ENCODE measurements around the gene COX10.
A peak's percentile ranks its signal among the peaks of the same experiment; 100 is the strongest.
"Not testable (repeated sequence)": the region's sequence is repeated elsewhere in the genome, so short reads cannot be mapped to it uniquely, and the experiment has no call there.

Gene COX10

GRCh38 chr17:14186443-14186842 is 117.1 kb downstream of the COX10 start:
- DNase-seq: not testable (repeated sequence)

- not testable (repeated sequence) for DNase-seq
These were observed 121.5 kb downstream of the COX10 start for GRCh38 chr17:14190774-14191173.

- DNase-seq: not testable (repeated sequence)
These were observed 122.2 kb downstream of the COX10 start for GRCh38 chr17:14191469-14191868.

GRCh38 chr17:14192039-14192438 is 122.7 kb downstream of the COX10 start:
- not testable (repeated sequence) for DNase-seq

GRCh38 chr17:14192636-14193344 is 123.5 kb downstream of the COX10 start:
- DNase-seq: not testable (repeated sequence)

- DNase-seq: no peak
These were observed 127.2 kb downstream of the COX10 start for GRCh38 chr17:14196377-14196997.

GRCh38 chr17:14197057-14197456 is 127.8 kb downstream of the COX10 start:
- no peak for DNase-seq

- peak; percentile 37 for DNase-seq
These were observed 128.3 kb downstream of the COX10 start for GRCh38 chr17:14197586-14197985.

- no peak for DNase-seq
These were observed 128.7 kb downstream of the COX10 start for GRCh38 chr17:14198013-14198412.

GRCh38 chr17:14198575-14198974 is 129.3 kb downstream of the COX10 start:
- DNase-seq: no peak

- no peak for DNase-seq
These were observed 130.3 kb downstream of the COX10 start for GRCh38 chr17:14199601-14200000.

GRCh38 chr17:14200354-14200753 is 131.1 kb downstream of the COX10 start:
- no peak for DNase-seq

- DNase-seq: peak; percentile 41
These were observed 132.0 kb downstream of the COX10 start for GRCh38 chr17:14201021-14201987.

GRCh38 chr17:14201988-14202380 is 132.7 kb downstream of the COX10 start:
- DNase-seq: no peak

- no peak for DNase-seq
These were observed 133.3 kb downstream of the COX10 start for GRCh38 chr17:14202388-14203166.

- DNase-seq: no peak
These were observed 134.1 kb downstream of the COX10 start for GRCh38 chr17:14203388-14203787.

- no peak for DNase-seq
These were observed 134.8 kb downstream of the COX10 start for GRCh38 chr17:14204084-14204483.

- no peak for DNase-seq
These were observed 135.2 kb downstream of the COX10 start for GRCh38 chr17:14204546-14204945.

GRCh38 chr17:14205380-14205779 is 136.1 kb downstream of the COX10 start:
- DNase-seq: no peak

GRCh38 chr17:14205992-14206461 is 136.7 kb downstream of the COX10 start:
- peak; percentile 64 for DNase-seq

- DNase-seq: no peak
These were observed 137.6 kb downstream of the COX10 start for GRCh38 chr17:14206891-14207290.

- DNase-seq: no peak
These were observed 138.5 kb downstream of the COX10 start for GRCh38 chr17:14207791-14208190.
